Inferior parietal cortex (tissue), 1 donor: ENCODE data around the gene KLHL29.

Experiments
- DNase-seq: peaks from one replicate; pipeline ENCODE4 v3.0.0-alpha.2; 2016; ENCODE audit errors: extremely low spot score

KLHL29 gene

DNA sequence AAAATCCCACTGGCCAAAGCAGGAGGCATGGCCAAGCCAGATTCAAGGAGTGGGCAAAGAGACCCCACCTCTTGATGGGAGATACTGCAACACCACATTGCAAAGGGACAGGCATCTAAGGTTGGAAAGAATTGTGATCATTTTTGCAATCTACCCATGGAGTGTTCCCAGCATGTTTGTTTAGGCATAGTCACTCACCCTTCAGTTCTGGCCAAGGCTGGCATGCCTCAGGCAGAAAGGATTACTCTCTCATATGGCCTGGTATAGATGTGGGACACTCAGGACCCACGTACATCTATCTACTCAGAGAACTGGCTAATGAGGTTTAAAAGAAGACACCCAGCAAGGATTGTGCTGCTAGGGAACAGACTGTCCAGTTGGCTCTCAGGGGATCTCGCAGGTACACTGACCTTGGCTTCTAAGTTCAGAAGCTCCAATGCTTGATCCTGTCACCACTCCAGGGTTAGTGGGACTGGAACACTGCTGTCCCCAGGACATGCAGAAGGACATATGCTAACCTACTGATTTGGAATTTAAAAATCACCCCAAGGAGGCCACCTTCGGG is 183.7 kb downstream of the KLHL29 start:
- no peak for DNase-seq

- DNase-seq, result no peak
These were observed 184.9 kb downstream of the KLHL29 start for GRCh38 chr2:23569761-23570365.

- DNase-seq, result no peak
These were observed 186.1 kb downstream of the KLHL29 start for GRCh38 chr2:23571085-23571484.

DNA sequence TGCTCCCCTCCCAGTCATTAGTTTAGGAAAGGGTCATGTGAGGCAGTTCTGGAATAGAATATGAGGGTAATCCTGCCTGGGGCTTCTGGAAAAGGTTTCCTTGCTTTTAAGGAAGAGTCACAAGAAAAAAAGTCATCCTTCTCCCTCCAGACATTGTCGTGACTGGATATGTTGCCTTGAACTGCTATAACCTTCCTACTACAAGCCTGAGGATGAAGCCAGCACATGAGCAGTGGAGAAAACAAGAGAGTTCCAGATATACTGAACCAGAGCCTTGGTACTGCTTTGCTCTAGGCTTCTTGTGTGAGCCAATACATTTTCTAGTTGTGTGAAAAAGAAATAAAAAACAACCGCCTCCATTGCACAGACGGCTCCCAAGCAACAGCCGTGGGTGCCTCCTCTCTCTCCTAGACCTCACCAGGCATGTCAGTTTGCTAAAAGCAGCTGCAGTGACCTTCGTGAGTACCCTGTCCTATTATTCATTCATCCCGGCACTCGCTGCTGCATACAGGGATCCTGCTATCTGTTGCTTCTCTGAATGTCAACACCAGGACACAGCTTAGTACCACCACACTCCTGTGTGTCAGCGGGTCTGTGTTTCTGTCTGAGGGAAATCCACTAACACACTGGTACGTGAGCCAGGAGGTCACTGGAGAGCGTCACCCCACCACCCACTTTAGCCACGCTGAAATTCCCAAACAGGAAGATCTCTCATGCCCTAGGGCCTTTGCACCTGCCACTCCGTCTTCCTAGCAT is 186.7 kb downstream of the KLHL29 start:
- DNase-seq, result no peak

DNA sequence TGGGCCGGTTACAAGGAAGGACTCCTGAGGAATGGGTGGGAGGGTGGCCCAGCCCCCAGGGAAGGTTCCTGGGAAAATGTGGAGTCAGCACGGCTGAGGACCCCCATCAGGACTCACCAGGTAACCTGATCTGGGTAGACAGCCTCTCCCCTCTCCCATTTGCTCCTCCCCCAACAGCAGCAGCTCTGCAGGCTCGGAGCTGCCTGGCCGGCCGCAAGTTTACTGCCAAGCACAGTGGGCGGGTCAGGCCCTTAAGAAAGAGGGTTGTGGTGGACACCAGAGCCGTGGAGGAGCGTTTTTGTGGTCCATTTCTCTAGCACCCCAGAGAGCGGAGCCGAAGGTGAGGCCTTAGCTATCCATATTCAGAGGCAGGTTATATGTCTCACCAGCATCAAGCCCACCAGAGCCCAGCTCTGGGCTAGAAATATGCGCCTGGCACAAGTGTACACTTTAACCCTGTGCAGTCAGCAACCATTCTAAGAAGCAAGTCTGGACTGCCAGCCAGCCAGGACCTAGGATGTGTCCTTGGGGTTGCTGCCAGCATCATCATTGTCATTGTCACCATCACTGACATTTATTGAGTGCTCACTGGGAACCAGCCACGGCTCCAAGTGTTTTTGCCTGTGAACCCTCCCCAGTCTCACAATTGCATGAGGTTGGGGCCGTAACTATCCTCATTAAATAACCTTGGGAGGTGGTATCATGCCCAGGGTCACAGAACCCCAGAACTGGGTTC is 190.1 kb downstream of the KLHL29 start:
- no peak for DNase-seq

GRCh38 chr2:23578964-23579671 is 194.1 kb downstream of the KLHL29 start:
- DNase-seq, result no peak

- DNase-seq, result no peak
These were observed 194.7 kb downstream of the KLHL29 start for GRCh38 chr2:23579674-23580073.

DNA sequence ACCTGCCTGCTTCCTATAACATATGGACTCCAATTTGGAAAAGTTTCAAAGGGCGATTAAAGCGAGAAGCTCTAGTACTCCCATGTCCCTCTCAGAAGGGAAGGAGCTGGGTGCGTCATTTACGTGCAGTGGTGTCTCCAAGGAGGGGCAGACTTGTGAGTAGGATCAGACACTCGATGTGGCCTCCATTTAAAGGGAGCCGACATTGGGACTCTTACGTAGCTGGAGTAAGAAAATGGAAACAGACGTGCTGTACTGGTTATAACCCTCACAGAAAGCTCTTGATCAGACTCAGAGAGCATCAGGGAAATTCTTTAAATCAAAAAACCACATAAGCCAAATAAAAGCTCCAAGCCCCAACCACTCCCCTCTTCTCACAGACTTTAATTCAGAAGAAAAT is 198.5 kb downstream of the KLHL29 start:
- no peak for DNase-seq

DNA sequence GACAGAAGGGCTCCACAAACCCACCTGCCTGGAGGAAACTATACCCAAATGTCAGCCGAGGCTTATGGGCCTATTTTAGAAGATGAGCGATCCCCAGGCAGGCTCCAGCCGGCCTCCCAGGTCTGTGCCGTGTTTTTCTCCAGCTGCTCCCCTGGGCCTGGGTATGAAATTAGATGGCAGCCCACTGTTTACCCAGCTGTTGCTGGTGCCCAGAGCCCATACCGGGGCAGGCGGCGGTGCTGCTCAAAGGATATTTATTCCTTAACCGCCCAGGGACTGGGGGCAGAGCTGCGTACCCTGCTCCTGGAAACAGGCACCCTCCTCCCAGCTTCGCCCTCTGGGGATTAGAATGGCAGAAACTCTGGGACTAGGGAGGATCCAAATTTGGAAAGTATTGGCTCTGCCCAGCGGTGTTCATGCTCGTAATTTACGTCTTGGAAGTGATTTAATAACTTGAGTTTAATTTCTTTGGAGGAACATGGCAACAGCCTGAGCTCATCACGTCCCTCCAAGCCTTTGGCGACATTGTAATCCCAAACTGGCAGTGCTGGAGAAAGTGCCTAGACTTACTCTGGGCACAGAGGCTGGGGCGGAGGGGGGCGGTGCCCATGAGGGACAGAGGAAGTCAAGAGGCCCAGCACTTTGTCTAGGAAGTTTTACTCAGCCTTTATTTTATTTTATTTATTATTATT is 199.2 kb downstream of the KLHL29 start:
- no peak for DNase-seq

DNA sequence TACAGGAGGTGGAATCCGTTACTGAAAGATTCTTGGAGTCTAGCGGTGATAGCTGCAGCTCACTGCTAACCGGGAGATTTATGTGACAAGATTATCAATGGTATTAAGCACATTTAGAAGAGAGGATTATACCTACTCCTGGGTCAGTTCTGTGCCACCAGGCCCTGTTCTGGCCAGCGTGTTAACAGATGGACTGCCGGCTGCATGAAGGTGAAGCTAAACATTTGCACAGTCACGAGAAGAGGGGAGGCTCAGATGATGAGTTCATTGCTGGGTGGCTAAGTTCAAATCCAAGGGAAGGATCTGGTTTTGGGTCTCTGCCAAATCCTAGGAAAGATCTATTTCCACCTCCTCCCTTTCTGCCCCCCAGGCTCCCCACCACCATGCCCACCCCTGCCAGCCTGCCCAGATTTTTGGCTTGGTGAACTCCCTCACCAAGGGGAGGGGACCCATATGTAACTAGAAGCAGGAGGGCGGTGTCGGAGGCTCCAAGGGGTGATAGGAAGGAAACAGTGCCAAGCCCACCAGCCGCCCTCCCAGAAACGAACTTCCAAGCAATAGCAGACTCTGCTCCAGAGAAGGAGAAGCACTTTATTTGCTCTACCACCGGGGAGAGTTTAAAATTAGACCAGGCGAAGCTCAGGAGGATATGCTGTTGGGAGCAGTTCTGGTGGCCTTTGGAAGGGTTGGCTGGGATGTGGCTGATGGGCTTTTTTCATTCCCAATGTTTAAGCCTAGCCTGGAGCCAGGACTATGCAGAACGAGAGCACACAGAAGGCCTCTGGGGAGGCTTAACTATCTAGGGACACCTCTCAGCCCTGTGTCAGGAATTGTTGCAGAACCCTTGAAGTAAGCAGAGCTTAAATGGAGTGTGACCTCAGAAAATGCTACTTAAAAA is 200.5 kb downstream of the KLHL29 start:
- DNase-seq, result no peak

DNA sequence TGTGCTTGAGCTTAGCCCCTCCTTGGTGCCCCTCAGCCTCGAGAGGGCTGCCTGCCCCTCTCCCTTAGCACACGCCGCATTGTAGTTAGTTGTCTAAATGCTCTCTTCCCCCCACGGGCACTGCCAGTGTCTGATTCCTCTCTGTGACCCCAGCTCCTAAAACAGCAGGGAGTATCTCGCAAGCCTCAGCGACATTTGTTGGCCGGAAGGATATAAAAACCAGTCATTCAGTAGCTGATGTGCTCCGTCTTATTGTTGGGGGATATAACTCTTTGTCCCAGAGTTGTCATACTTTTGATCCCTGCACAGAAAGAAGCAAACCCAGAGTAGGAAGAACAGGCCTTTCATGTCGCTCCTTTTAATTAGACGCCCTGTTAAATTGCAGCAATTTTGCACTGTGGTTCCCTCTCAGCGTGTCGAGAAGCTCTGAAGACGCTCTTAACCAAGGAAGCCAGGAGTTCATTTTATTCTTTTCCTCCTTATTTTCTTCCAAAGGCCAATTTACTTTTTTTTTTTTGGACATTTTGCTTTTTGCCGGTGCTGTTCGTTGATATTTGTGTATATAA is 201.8 kb downstream of the KLHL29 start:
- no peak for DNase-seq

DNA sequence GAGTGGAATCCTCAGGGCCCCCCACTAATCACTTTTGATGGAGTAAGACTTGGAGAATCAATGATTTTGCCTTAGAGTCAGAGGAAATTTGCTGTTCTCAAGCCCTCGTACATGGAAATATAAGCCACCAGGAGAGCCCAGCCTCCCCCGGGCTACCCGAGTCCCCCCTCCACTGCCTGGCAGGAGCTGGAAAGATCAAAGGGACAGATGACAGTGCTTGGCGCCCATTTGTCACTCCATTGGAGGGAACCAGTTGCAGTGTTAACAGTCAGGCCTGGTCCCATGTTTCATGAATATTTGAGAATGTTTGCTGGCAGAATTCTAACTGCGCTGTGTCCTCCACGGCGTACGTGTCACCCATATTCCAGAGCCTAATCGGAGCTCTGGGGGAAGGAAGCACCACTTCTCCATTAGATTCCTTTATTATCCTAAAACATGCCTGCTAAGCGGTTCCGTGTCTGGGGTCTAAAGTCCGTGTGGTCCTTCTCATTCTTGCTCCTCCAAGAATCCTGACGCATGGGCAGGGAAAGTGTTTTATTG is 202.4 kb downstream of the KLHL29 start:
- no peak for DNase-seq

- DNase-seq, result no peak
These were observed 203.1 kb downstream of the KLHL29 start for GRCh38 chr2:23588106-23588505.

- no peak for DNase-seq
These were observed 203.7 kb downstream of the KLHL29 start for GRCh38 chr2:23588508-23589201.

GRCh38 chr2:23589220-23589647 is 204.3 kb downstream of the KLHL29 start:
- no peak for DNase-seq

- no peak for DNase-seq
These were observed 204.8 kb downstream of the KLHL29 start for GRCh38 chr2:23589739-23590138.

GRCh38 chr2:23590241-23590869 is 205.4 kb downstream of the KLHL29 start:
- DNase-seq, result no peak

DNA sequence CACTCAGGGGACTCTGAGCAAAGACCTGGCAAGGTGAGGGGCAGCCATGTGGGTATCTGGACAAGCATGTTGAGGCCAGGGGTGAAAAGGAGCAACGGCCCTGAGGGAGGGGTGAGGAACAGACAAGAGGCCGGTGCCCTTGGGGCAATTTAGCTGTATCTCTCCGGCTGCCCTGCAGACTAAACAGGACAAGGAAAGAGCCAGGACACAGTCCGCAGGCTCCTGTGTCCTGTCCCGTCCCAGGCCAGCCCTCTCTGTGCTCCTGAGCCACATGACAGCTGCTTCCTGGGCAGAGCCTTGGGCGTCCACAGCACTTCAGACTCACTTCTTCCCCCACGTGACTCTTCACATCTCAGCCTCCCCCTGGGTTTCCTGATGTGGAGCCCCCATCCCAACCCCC is 206.1 kb downstream of the KLHL29 start:
- no peak for DNase-seq
